Right lobe of liver (tissue), 6 donors: Measurements from ENCODE around the gene TBCK. TPM values are rescaled to one million over a fixed set of nuclear protein-coding genes. Genes with fewer than 3 reads are reported as not detected.
A peak's percentile ranks its signal among the peaks of the same experiment; 100 is the strongest.

ENCODE experiments used
- ATAC-seq, 4 donors: fragments of 200-7000 bp; cut with Tn5 transposase; one replicate each; pipeline ENCODE4 v1.9.1; 2020; ENCODE audit warnings: mild to moderate bottlenecking in 4 of 4, moderate library complexity in 4 of 4
- DNase-seq, 3 donors: peaks; one replicate each; pipeline ENCODE4 v3.0.0-alpha.2; 2020
- H3K27ac ChIP-seq, 3 donors: fragments of 200-600 bp; one replicate each; pipeline ENCODE4 v1.8.0; 2022
- H3K27me3 ChIP-seq, 2 donors: fragments of 200-600 bp; one replicate each; pipeline ENCODE4 v1.8.0; 2022
- H3K36me3 ChIP-seq, 4 donors: fragments of 200-600 bp; sonication (generic) in 1 of 4; one replicate each; pipeline versions ENCODE4 v1.5.1 to v1.8.0; 2017 to 2022; ENCODE audit warnings: control low read depth in 1 of 4
- H3K4me1 ChIP-seq, 4 donors: fragments of 200-600 bp; sonication (generic) in 1 of 4; one replicate each; pipeline versions ENCODE4 v1.5.1 to v1.8.0; 2017 to 2022; ENCODE audit warnings: control low read depth in 1 of 4
- H3K4me3 ChIP-seq, 3 donors: fragments of 200-600 bp; one replicate each; pipeline ENCODE4 v1.8.0; 2022
- H3K9me3 ChIP-seq, 4 donors: fragments of 200-600 bp; sonication (generic) in 1 of 4; one replicate each; pipeline versions ENCODE4 v1.5.1 to v1.8.0; 2017 to 2022; ENCODE audit warnings: control low read depth in 1 of 4
- CTCF ChIP-seq, 4 donors: fragments of 200-600 bp in 3 of 4; fragments of 450-650 bp in 1 of 4; IDR thresholded peaks; one replicate each; pipeline versions ENCODE4 v1.5.1 to v1.8.0; 2016 to 2022; ENCODE audit warnings: antibody characterized with exemption in 4 of 4, mild to moderate bottlenecking in 2 of 4
- POLR2A ChIP-seq: fragments of 450-650 bp; IDR thresholded peaks from one replicate; pipeline ENCODE4 v1.6.1; 2017; ENCODE audit warnings: antibody characterized with exemption, mild to moderate bottlenecking
- WGBS: methylation state at CpG from one replicate; pipeline ENCODE4 v1.1.6; 2018; ENCODE audit warnings: low coverage, low lambda C conversion rate; ENCODE audit not compliant: insufficient coverage; ENCODE audit errors: missing lambda C conversion rate; 5-methylcytosine and 5-hydroxymethylcytosine counted together
- intact Hi-C, 2 donors: fragments of 100-400 bp; cut with DNase I; formaldehyde crosslinking; loops; one replicate each; pipeline versions ENCODE4 v1.11.2 to v1.14.1; 2022
- total RNA-seq, 6 experiments: library from RNA; depleted of rRNA in 2 of 6; stranded (reverse); fragments of >200 nt in 2 of 6; fragmentation: NEBNext Ultra II Directional in 3 of 6; extraction: Animal tissue kit (Norgen Biotek cat#: 25700) in 3 of 6; gene quantifications; one replicate each; pipeline versions ENCODE4 v1.1.0 to v1.2.4, GENCODE V29; 2016 to 2023
- donor health status: DM: no; HTN: yes; CAD: no.
- donor health status: DM: no; HTN: no; CAD: no.
- donor health status: DM: no; HTN: no; CAD: no.
- donor health status: DM: no; HTN: yes; CAD: no.
- donor health status: DM: no; HTN: yes; CAD: no.

The TBCK gene
- total RNA-seq, 6 experiments from 2014 or later: 15.1 to 20.1 (median 16.8) TPM

GRCh38 chr4:106314960-106315359, 1.0 kb downstream of the TBCK start:
- Histone ChIP-seq H3K36me3 (no peaks in the 10 kb centered on the region), H3K27ac (no peak overlapping the region), H3K27me3 (no peaks in the 10 kb centered on the region), H3K9me3 (no peaks in the 10 kb centered on the region), H3K4me1 (peaks cover 0 to 28% (median 11%) of the 10 kb centered on the region in 4 donors), H3K4me3 (peak overlapping the region; percentile 76 to 95 (median 82))
- TF ChIP-seq CTCF (IDR thresholded peaks at IDR 0.05) (no peak), POLR2A (no peak)
- DNase-seq (no peak), ATAC-seq (no peak)
- intact Hi-C loops: no loop called here
- 27% methylated on average over 6 of the region's 6 CpGs for WGBS

- DNase-seq: no peak
- no peaks in the 10 kb centered on the region for H3K9me3 ChIP-seq
- ATAC-seq: no peak
- no peak overlapping the region for H3K4me3 ChIP-seq
- H3K27ac ChIP-seq: no peak overlapping the region
- no peak for TF ChIP-seq CTCF (IDR thresholded peaks at IDR 0.05)
- TF ChIP-seq POLR2A: no peak
- 77% methylated on average over 3 of the region's 3 CpGs for WGBS
- H3K4me1 ChIP-seq: peaks cover 0 to 24% (median 10%) of the 10 kb centered on the region in 4 donors
- H3K27me3 ChIP-seq: no peaks in the 10 kb centered on the region
- intact Hi-C loops: no loop called here
- peaks cover 0 to 6% (median 0%) of the 10 kb centered on the region in 4 donors for H3K36me3 ChIP-seq
These were observed 2.9 kb downstream of the TBCK start for GRCh38 chr4:106312997-106313522.

GRCh38 chr4:106312377-106312776, 3.6 kb downstream of the TBCK start:
- Histone ChIP-seq H3K27ac (no peak overlapping the region), H3K9me3 (no peaks in the 10 kb centered on the region), H3K36me3 (peaks cover 0 to 6% (median 0%) of the 10 kb centered on the region in 4 donors), H3K4me3 (no peak overlapping the region), H3K27me3 (no peaks in the 10 kb centered on the region), H3K4me1 (peaks cover 0 to 17% (median 5%) of the 10 kb centered on the region in 4 donors)
- TF ChIP-seq POLR2A: no peak
- no peak for TF ChIP-seq CTCF (IDR thresholded peaks at IDR 0.05)
- intact Hi-C loops: no loop called here
- WGBS: 73% methylated on average over 1 of the region's 1 CpG
- ATAC-seq: no peak
- no peak for DNase-seq

GRCh38 chr4:106306561-106306960, 9.4 kb downstream of the TBCK start:
- Histone ChIP-seq H3K27ac (no peak overlapping the region), H3K4me1 (no peaks in the 10 kb centered on the region), H3K27me3 (no peaks in the 10 kb centered on the region), H3K9me3 (no peaks in the 10 kb centered on the region), H3K4me3 (no peak overlapping the region), H3K36me3 (peaks cover 0 to 6% (median 0%) of the 10 kb centered on the region in 4 donors)
- no peak for TF ChIP-seq CTCF (IDR thresholded peaks at IDR 0.05)
- TF ChIP-seq POLR2A: no peak
- no peak for ATAC-seq
- intact Hi-C loops: no loop called here
- no peak for DNase-seq
